AG09309 (cell line): ENCODE measurements around the gene ADGRV1.

ENCODE experiments used
- DNase-seq: peaks from one replicate; pipeline ENCODE4 v3.0.0-alpha.2; 2010; ENCODE audit warnings: low read depth
- H3K4me3 ChIP-seq: 2 replicates; pipeline ENCODE4 v1.5.1; 2011; ENCODE audit warnings: mild to moderate bottlenecking, low read depth, low read length, moderate library complexity; ENCODE audit not compliant: control insufficient read depth
- TF ChIP-seq, protein P1 (sequence below): IDR thresholded peaks from 2 replicates; pipeline ENCODE4 v1.5.1; 2011; ENCODE audit warnings: mild to moderate bottlenecking, low read depth, low read length, inconsistent platforms; ENCODE audit not compliant: insufficient read depth, control insufficient read depth; ENCODE audit errors: missing control alignments

Gene ADGRV1, protein sequence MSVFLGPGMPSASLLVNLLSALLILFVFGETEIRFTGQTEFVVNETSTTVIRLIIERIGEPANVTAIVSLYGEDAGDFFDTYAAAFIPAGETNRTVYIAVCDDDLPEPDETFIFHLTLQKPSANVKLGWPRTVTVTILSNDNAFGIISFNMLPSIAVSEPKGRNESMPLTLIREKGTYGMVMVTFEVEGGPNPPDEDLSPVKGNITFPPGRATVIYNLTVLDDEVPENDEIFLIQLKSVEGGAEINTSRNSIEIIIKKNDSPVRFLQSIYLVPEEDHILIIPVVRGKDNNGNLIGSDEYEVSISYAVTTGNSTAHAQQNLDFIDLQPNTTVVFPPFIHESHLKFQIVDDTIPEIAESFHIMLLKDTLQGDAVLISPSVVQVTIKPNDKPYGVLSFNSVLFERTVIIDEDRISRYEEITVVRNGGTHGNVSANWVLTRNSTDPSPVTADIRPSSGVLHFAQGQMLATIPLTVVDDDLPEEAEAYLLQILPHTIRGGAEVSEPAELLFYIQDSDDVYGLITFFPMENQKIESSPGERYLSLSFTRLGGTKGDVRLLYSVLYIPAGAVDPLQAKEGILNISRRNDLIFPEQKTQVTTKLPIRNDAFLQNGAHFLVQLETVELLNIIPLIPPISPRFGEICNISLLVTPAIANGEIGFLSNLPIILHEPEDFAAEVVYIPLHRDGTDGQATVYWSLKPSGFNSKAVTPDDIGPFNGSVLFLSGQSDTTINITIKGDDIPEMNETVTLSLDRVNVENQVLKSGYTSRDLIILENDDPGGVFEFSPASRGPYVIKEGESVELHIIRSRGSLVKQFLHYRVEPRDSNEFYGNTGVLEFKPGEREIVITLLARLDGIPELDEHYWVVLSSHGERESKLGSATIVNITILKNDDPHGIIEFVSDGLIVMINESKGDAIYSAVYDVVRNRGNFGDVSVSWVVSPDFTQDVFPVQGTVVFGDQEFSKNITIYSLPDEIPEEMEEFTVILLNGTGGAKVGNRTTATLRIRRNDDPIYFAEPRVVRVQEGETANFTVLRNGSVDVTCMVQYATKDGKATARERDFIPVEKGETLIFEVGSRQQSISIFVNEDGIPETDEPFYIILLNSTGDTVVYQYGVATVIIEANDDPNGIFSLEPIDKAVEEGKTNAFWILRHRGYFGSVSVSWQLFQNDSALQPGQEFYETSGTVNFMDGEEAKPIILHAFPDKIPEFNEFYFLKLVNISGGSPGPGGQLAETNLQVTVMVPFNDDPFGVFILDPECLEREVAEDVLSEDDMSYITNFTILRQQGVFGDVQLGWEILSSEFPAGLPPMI (N-terminal part only)

DNA sequence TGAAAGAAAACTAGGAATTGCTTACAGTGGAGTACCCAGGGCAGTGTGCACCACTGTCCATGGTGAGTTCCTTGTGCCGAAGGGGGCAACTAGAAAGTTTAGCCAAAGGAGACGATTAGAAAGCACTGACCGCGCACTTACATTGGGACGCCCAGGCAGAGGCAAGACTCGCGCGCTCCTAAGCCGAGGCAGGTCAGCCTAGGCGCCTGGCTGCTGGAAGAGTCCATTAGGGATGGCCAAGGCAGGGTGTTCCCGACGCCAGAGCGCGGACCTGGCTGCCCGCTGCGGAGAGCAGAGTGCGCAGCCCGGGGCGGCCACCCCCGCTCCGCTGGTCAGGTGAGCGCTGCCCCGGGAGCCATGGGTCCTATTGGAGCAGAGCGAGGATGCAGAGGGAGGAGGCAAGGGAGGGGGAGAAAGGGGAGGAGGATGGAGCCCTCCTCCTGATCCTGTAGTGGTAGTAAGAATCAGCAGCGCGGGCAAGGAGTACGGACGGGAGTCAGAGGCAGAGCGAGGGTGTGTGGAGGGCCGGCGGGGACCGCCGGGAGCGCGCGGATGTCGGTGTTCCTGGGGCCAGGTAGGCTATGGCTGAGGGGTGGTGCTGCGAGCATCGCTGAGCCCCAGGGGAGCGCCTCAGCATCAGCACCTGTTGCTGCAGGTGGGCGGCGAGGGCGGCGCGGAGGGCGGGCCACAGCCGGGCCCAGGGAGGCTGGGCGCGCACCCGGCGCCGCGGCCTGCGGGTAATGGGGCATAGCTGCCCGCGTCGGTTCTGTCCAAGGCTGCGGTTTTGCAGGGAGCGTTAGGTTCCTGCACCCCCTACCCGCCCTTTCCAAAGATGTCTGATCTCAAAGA is at the start of gene ADGRV1:
Gene ADGRV1, plus strand, starts transcription at position 454 of the 849 bp plus-strand sequence. Its CDS starts 99 bp downstream, at position 553.
- TF ChIP-seq, protein P1, sequence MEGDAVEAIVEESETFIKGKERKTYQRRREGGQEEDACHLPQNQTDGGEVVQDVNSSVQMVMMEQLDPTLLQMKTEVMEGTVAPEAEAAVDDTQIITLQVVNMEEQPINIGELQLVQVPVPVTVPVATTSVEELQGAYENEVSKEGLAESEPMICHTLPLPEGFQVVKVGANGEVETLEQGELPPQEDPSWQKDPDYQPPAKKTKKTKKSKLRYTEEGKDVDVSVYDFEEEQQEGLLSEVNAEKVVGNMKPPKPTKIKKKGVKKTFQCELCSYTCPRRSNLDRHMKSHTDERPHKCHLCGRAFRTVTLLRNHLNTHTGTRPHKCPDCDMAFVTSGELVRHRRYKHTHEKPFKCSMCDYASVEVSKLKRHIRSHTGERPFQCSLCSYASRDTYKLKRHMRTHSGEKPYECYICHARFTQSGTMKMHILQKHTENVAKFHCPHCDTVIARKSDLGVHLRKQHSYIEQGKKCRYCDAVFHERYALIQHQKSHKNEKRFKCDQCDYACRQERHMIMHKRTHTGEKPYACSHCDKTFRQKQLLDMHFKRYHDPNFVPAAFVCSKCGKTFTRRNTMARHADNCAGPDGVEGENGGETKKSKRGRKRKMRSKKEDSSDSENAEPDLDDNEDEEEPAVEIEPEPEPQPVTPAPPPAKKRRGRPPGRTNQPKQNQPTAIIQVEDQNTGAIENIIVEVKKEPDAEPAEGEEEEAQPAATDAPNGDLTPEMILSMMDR = no peak
- DNase-seq = no peak
- H3K4me3 ChIP-seq = peak within 1 kb of the TSS; percentile 11

DNA sequence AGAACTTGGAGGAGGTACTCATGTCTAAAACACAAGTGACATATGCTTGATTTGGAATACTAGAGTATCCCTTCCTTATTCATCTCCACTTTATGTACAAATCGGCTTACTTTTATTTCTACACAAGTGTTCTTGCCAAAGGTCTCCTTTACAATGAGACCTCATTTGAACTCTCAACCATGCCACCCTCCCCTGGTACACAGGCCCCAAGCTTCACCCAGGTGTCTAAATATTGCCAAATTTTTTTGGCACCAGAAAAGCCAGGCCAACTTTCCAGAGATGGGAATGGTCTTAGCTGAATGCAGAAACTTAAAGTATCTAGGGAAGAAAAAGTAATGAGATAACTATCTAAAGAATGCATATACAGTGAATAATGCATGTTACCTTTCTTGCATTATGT is 48.2 kb upstream of the ADGRV1 start:
- TF ChIP-seq, protein P1 = no peak
- no peak overlapping the region for H3K4me3 ChIP-seq
- DNase-seq = no peak

DNA sequence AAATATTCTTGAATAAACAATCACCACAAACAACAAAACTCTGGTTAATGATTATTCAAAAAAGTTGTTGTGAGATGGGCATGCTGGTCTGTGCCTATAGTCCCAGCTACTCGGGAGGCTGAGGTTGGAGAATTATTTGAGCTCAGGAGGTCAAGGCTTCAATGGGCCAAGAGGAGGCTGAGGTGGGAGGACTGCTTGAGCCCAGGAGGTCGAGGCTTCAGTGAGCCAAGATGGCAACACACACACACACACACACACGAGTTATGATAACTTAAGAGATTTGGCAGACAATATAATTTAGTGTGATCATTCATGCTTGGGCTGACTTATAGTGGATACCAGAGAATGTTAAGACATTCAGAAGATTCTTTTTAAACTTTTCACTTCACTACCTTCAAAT is 44.1 kb upstream of the ADGRV1 start:
- no peak overlapping the region for H3K4me3 ChIP-seq
- no peak for DNase-seq
- TF ChIP-seq, protein P1 = no peak

DNA sequence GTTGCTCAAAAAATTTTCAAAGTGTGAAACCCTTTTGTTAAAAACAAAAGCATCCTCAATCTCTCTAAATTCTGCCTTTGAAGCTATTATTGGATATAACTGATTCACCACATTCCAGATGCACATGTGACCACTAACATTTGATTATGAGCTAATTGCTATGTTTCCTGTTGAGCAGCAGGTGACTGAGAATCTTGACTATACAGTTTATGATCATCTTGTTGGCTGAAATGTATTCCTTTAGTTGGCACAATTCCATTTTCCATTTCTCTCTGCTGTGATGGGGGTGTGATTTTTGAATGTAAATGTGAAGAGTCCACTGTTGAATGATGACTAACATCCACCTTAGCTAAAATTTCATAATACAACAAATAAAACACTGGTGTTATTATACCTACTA is 39.9 kb upstream of the ADGRV1 start:
- TF ChIP-seq, protein P1 = no peak
- DNase-seq = peak; percentile 1
- no peak overlapping the region for H3K4me3 ChIP-seq

DNA sequence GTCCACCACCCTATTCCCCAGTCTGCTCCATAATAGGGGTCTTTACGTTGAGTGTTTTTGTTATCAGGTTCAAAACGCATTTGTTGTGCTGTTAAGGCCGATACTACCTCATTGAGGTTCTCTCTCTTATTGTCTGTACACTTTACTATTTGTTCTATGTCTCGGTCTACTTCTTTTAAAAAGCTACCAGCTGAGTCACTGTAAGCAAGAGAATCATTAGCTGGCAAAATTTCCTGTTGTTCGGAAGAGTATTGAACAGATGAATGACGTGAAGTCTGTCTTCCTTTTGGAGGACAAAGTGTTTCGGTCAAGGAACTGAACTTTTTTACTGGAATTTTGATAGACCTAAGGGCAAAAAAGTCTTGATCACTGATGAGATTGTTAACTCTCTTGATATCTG is 39.5 kb upstream of the ADGRV1 start:
- no peak overlapping the region for H3K4me3 ChIP-seq

More for the DNA sequence above, 39.5 kb upstream of the ADGRV1 start:
- TF ChIP-seq, protein P1 = no peak
- DNase-seq = no peak
